SH-SY5Y (cell line): Measurements from ENCODE around the gene SEL1L3.

ENCODE experiments used
- GATA2 ChIP-seq: IDR thresholded peaks from 2 replicates; pipeline ENCODE4 v1.6.1; 2011; ENCODE audit warnings: mild to moderate bottlenecking, low read depth, low read length
- GATA3 ChIP-seq: IDR thresholded peaks from 2 replicates; pipeline ENCODE4 v1.6.1; 2011; ENCODE audit warnings: low read depth, mild to moderate bottlenecking, low read length, moderate library complexity

Gene SEL1L3

GRCh38 chr4:25865586-25865985 is 2.8 kb upstream of the SEL1L3 start:
- TF ChIP-seq GATA2 (no peak), GATA3 (no peak)

GRCh38 chr4:25863831-25864418 is 1.1 kb upstream of the SEL1L3 start:
- TF ChIP-seq GATA3 (no peak), GATA2 (no peak)

GRCh38 chr4:25863347-25863784 is 578 bp upstream of the SEL1L3 start:
- TF ChIP-seq GATA2 (no peak), GATA3 (no peak)

GRCh38 chr4:25861951-25862410 is 807 bp downstream of the SEL1L3 start:
- no peak for TF ChIP-seq GATA2
- TF ChIP-seq GATA3, result no peak

- TF ChIP-seq GATA2 (no peak), GATA3 (no peak)
Measured at GRCh38 chr4:25861280-25861950, 1.4 kb downstream of the SEL1L3 start.

GRCh38 chr4:25860586-25861279 is 2.1 kb downstream of the SEL1L3 start:
- TF ChIP-seq GATA2, result no peak
- no peak for TF ChIP-seq GATA3

- TF ChIP-seq GATA2, result 0 out of 2 replicates have a peak, but pooled peaks have one; percentile 1
- no peak for TF ChIP-seq GATA3
Measured at GRCh38 chr4:25859429-25860148, 3.2 kb downstream of the SEL1L3 start.

- TF ChIP-seq GATA3 (no peak), GATA2 (no peak)
Measured at GRCh38 chr4:25857851-25858400, 4.9 kb downstream of the SEL1L3 start.

- no peak for TF ChIP-seq GATA2
- no peak for TF ChIP-seq GATA3
Measured at GRCh38 chr4:25857403-25857802, 5.4 kb downstream of the SEL1L3 start.

GRCh38 chr4:25856756-25857155 is 6.0 kb downstream of the SEL1L3 start:
- TF ChIP-seq GATA2 (no peak), GATA3 (no peak)

GRCh38 chr4:25852103-25852502 is 10.7 kb downstream of the SEL1L3 start:
- TF ChIP-seq GATA2, result no peak
- no peak for TF ChIP-seq GATA3

GRCh38 chr4:25847329-25847728 is 15.5 kb downstream of the SEL1L3 start:
- no peak for TF ChIP-seq GATA3
- TF ChIP-seq GATA2, result no peak

GRCh38 chr4:25845841-25846653 is 16.7 kb downstream of the SEL1L3 start:
- TF ChIP-seq GATA3 (no peak), GATA2 (no peak)
